Subcutaneous adipose tissue (tissue), 4 donors: Measurements from ENCODE around the gene SH3RF1. TPM values are rescaled to one million over a fixed set of nuclear protein-coding genes. Genes with fewer than 3 reads are reported as not detected.

Experiments used
- total RNA-seq, 4 donors: library from RNA; depleted of rRNA; stranded (reverse); fragments of >200 nt; gene quantifications; one replicate each; pipeline ENCODE4 v1.1.0, GENCODE V29; 2016
- TF ChIP-seq, protein P1 (sequence below): fragments of 450-650 bp; IDR thresholded peaks from one replicate; pipeline ENCODE4 v1.5.1; 2016; ENCODE audit warnings: low read depth, mild to moderate bottlenecking, control low read depth, antibody characterized with exemption, moderate library complexity

Gene SH3RF1
- total RNA-seq, 4 donors from 2014 or later, result 12.9 to 36.9 (median 20.8) TPM

DNA sequence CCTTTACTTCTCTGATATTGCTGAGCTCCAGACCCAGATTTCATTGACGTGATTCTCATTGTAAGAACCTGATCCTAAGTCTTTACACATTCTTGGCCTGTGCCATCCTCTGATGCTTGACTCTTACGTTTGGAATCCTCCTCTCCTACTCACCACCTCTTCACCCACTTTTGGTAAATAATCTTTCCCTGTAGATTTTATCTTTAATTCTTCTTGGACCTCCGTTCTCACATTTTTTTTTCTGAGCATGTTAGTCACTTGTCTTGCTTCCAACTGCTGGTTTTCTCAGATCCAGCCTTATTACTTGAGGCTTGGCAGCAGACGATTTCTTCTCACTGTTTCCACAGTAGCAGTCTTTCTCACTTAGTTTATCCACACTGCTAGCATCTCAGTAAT is 12.4 kb upstream of the SH3RF1 start:
- TF ChIP-seq, protein P1, sequence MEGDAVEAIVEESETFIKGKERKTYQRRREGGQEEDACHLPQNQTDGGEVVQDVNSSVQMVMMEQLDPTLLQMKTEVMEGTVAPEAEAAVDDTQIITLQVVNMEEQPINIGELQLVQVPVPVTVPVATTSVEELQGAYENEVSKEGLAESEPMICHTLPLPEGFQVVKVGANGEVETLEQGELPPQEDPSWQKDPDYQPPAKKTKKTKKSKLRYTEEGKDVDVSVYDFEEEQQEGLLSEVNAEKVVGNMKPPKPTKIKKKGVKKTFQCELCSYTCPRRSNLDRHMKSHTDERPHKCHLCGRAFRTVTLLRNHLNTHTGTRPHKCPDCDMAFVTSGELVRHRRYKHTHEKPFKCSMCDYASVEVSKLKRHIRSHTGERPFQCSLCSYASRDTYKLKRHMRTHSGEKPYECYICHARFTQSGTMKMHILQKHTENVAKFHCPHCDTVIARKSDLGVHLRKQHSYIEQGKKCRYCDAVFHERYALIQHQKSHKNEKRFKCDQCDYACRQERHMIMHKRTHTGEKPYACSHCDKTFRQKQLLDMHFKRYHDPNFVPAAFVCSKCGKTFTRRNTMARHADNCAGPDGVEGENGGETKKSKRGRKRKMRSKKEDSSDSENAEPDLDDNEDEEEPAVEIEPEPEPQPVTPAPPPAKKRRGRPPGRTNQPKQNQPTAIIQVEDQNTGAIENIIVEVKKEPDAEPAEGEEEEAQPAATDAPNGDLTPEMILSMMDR, result no peak

DNA sequence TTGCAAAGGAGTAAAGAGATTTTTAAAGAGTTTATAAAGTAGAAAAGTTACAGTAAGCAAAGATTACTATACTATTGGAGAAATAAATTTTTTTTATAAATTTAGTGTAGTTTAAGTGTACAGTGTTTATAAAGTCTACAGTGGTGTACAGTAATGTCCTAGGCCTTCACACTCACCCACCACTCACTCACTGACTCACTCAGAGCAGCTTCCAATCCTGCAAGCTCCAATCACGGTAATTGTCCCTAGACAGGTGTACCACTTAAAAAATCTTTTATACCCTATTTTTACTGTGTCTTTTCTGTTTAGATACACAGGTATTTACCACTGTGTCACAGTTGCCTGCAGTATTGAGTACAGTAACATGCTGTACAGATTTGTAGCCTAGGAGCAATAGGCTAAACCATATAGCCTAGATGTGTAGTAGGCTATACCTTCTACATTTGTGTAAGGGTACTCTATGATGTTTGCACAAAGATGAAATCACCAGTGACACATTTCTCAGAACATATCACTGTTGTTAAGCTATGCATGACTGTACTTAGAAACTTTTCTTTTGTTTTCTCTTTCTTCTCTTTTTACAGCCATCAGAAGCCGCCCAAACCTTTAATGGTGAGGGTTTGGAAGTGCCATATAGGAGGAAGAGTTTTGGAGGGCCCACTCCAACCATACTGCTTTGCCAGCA is 11.8 kb upstream of the SH3RF1 start:
- TF ChIP-seq, protein P1, result no peak

DNA sequence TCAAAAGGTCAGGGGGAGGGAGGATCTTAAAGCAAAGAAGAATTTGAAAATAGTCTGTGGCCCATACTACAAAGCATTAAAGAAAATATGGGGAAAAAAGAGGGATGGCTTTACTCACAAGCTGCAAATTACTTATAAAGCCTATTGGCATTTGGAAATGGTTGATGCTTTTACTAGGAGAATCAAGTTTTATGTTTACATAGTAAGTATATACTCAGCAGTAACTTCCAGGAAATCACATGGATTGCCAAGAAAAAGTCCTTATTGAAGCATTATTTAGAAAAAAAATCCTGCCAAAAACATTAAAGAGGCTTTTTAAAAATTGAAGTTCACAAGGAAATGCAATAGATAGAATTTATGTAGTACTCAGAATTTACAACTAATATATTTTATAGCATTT is 8.4 kb upstream of the SH3RF1 start:
- TF ChIP-seq, protein P1, result no peak

DNA sequence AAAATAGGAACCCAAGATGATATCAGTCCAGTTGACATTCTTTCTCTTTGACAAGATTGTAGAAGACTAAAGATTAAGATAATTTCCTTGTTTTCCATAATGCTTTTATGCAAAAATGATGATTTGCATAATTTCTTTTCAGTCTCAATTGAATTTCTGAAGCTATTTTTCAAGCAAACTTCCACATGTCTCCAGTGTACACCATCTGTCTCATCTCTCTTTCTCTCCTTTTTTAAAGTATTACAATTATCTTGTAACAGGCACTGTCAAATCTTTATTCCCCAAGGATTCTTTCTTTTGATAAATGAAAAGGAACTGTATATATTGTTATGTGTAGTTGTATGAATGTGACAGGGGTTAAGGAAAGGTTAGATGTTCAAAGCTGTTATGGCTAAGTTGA is 7.9 kb upstream of the SH3RF1 start:
- TF ChIP-seq, protein P1, result no peak

DNA sequence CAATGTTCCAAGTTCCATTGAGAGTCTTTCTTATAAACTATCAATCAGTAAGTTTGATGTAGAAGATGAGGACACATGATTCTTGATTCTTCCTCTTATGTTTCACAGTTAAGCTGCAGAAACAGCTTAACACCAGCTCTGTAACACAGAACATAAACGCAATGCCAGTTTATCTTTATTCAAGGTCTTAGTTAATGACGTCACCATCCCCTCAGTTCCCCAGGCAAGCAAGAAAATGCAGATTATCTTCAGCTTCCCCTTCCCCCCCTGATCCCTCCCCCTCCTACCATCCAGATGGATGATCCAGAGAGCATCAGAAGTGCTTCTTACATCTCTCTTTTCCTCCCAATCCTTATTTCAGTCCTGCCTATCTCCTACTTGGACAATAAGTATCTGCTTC is 4.4 kb upstream of the SH3RF1 start:
- TF ChIP-seq, protein P1, result no peak

DNA sequence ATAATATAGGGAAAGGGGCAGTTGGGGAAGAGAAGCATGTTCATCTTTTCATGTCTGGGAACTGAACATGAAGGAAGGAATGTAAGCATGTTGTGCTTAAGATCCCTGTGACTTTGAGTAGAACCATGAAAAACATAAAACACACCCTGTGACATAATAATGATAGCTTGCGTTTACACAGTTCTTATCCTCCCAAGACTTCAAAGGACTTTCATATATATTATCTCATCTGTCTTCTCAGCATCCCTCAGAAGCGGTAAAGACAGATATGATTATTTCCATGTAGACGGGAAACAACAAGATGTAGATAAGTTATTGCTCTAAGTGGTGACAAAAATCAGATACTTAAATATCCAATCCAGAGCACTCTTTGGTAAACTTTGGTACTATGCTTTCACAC is 3.3 kb upstream of the SH3RF1 start:
- TF ChIP-seq, protein P1, result no peak

DNA sequence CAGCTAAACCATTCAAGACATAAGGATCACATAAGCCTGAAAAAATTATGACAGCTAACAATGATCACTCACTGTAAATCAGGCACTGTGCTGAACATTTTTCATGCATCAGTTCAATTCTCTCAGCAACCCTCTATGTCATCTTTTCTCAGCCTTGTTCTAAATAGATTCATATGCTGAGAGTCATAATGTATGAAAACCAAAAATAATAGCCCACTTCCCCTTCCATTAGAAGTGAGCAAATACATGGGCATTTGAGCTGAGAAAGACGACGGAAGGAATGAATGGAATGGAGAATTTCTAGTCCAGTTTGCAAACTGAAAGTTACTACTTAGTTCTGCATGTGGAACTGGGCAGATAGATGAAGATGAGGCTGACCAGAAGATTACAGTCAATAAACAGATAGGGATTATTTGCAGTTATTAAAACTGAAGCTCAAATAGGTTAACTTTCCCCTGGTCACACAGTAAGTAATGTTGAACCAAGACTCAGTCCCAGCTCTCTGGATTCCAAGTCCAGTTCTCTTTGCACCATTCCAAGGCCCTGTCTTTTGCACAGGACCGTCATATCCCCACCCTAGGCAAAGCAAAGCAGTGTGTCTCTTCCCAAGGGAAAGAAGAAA is 1.6 kb upstream of the SH3RF1 start:
- TF ChIP-seq, protein P1, result no peak
